K562 (cell line): Measurements from ENCODE around the gene MMP23B. TPM values are rescaled to one million over a fixed set of nuclear protein-coding genes. Genes with fewer than 3 reads are reported as not detected.
A peak's percentile ranks its signal among the peaks of the same experiment; 100 is the strongest.

Experiments
- ATF1 ChIP-seq, 2 experiments: fragments of 450-650 bp in 1 of 2; IDR thresholded peaks; 2 replicates each; pipeline ENCODE4 v1.6.1; 2016; ENCODE audit warnings: missing compliant biosample characterization in 1 of 2, missing genetic modification characterization in 1 of 2
- CUX1 ChIP-seq: fragments of 200-800 bp; sonication (Bioruptor generic); IDR thresholded peaks from 2 replicates; pipeline ENCODE4 v1.6.1; 2016; ENCODE audit warnings: missing genetic modification characterization, missing compliant biosample characterization
- E2F1 ChIP-seq: sonication (generic); formaldehyde crosslinking; IDR thresholded peaks from 2 replicates; pipeline ENCODE4 v1.8.1; 2023; ENCODE audit warnings: mild to moderate bottlenecking, missing genetic modification reagents, moderate library complexity
- GMEB1 ChIP-seq: fragments of 250-450 bp; sonication (Bioruptor Pico); IDR thresholded peaks from 2 replicates; pipeline ENCODE4 v1.4.0; 2020; ENCODE audit warnings: mild to moderate bottlenecking
- HINFP ChIP-seq: fragments of 450-650 bp; conservative IDR thresholded peaks from 2 replicates; pipeline ENCODE4 v1.6.1; 2016; ENCODE audit warnings: missing genetic modification characterization, low read depth, mild to moderate bottlenecking, control low read depth, missing compliant biosample characterization
- HNRNPLL ChIP-seq: fragments of 200-400 bp; formaldehyde crosslinking; IDR thresholded peaks from 2 replicates; pipeline ENCODE4 v1.6.1; 2017; ENCODE audit warnings: low read length, low read depth, mild to moderate bottlenecking; ENCODE audit not compliant: poor library complexity, severe bottlenecking
- IRF9 ChIP-seq: fragments of 450-650 bp; IDR thresholded peaks from 2 replicates; pipeline ENCODE4 v1.6.1; 2016; ENCODE audit warnings: missing biosample characterization, missing genetic modification characterization
- ZNF133 ChIP-seq: fragments of 250-450 bp; sonication (Bioruptor Pico); IDR thresholded peaks from 2 replicates; pipeline ENCODE4 v1.4.0; 2020; ENCODE audit warnings: mild to moderate bottlenecking
- ZNF592 ChIP-seq: fragments of 450-650 bp; IDR thresholded peaks from 2 replicates; pipeline ENCODE4 v1.6.1; 2017; ENCODE audit warnings: antibody characterized with exemption, mild to moderate bottlenecking
- polyA plus RNA-seq, 8 experiments: library from polyadenylated mRNA; depleted of rRNA in 4 of 8; stranded (reverse) in 5 of 8; unstranded in 3 of 8; fragments of >200 nt; fragmentation: Nextera tagmentation in 2 of 8; fragmentation: Illumina TruSeq in 1 of 8; extraction: Ambion mirVana in 2 of 8; extraction: Trizol in 1 of 8; gene quantifications; 2 replicates each; pipeline versions ENCODE4 v1.2.1 to v1.2.3, GENCODE V29; 2011 to 2014; ENCODE audit warnings: inconsistent platforms in 1 of 8, missing spikeins in 1 of 8
- total RNA-seq, 7 experiments: library from RNA; depleted of rRNA in 6 of 7; stranded (reverse); fragments of >200 nt in 6 of 7; fragmentation: Illumina TruSeq in 2 of 7; extraction: Trizol in 2 of 7; gene quantifications; 2 replicates each; pipeline versions ENCODE4 v1.2.1 to v1.2.3, GENCODE V29; 2011 to 2021; ENCODE audit warnings: low replicate concordance in 1 of 7

Gene MMP23B
- total and polyA plus RNA-seq, 9 of the 15 experiments (the other 6 are each of a cell fraction or from before 2014, with no cell fraction given), result 0.28 to 1.2 (median 0.41) TPM; not detected in 5

- TF ChIP-seq ZNF592 (peak; percentile 99), HNRNPLL (no peak), ZNF133 (CRISPR knock-in tag) (peak; percentile 72; the same call in 1 of the 2 replicates), CUX1 (CRISPR knock-in tag) (peak; percentile 94), IRF9 (tag) (peak; percentile 93), ATF1 (CRISPR knock-in tag; IDR thresholded peaks at IDR 0.05) (no peak), ATF1 (tag; IDR thresholded peaks at IDR 0.05) (peak; percentile 45), GMEB1 (CRISPR knock-in tag) (peak; percentile 49; the same call in 1 of the 2 replicates), E2F1 (CRISPR knock-in tag) (no peak), HINFP (peak; percentile 86)
Measured at GRCh38 chr1:1609822-1610485, 22.0 kb upstream of the MMP23B start (continued).
